GM10266 (cell line): ENCODE measurements around the gene PDE4D.
A peak's percentile ranks its signal among the peaks of the same experiment; 100 is the strongest.

Source experiments
- DNase-seq: peaks from one replicate; pipeline ENCODE4 v3.0.0; 2012; ENCODE audit errors: extremely low spot score
- TF ChIP-seq, protein P1 (sequence below): IDR thresholded peaks from 2 replicates; pipeline ENCODE4 v1.5.1; 2012; ENCODE audit warnings: mild to moderate bottlenecking, low read depth; ENCODE audit not compliant: control insufficient read depth, insufficient read depth; ENCODE audit errors: missing control alignments

The PDE4D gene

DNA sequence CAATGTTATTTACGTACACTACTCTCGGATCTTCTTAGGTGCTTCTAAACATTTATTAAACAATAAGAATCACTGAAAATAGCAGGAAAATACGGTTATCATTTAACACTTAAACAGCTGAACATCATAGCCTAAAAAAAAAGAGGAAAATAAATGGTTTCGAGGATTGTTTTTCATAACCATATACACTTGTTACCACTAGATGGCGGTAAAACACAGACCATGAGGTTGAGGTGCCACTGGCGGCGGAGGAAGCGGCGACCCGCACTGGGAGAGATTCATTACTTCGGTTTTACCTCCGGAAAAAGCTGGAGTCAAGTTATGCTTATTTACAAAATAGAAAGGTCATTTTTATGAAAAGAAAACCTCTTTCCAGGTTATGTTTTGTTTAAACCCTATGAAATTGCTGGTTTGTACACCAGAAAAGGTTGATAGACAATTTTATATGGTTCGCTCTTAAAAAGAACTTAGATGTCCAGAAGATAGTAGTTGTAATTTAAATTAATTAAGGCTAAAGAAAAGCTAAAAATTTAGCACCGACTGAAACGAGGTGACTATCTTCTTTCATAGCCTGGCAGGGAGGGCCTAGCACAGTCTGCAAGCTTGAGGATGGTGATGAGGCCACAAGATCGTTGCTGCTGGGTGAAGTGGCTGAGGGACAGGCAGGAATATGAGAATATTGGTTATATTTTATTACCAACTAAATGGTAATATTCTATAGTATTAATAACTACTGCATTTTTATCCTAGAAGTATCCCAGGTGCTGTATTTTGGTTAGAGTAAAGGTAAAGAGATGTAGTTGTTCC is 704.9 kb downstream of the PDE4D start:
- DNase-seq = peak; percentile 49
- TF ChIP-seq, protein P1, sequence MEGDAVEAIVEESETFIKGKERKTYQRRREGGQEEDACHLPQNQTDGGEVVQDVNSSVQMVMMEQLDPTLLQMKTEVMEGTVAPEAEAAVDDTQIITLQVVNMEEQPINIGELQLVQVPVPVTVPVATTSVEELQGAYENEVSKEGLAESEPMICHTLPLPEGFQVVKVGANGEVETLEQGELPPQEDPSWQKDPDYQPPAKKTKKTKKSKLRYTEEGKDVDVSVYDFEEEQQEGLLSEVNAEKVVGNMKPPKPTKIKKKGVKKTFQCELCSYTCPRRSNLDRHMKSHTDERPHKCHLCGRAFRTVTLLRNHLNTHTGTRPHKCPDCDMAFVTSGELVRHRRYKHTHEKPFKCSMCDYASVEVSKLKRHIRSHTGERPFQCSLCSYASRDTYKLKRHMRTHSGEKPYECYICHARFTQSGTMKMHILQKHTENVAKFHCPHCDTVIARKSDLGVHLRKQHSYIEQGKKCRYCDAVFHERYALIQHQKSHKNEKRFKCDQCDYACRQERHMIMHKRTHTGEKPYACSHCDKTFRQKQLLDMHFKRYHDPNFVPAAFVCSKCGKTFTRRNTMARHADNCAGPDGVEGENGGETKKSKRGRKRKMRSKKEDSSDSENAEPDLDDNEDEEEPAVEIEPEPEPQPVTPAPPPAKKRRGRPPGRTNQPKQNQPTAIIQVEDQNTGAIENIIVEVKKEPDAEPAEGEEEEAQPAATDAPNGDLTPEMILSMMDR = peak; percentile 56

DNA sequence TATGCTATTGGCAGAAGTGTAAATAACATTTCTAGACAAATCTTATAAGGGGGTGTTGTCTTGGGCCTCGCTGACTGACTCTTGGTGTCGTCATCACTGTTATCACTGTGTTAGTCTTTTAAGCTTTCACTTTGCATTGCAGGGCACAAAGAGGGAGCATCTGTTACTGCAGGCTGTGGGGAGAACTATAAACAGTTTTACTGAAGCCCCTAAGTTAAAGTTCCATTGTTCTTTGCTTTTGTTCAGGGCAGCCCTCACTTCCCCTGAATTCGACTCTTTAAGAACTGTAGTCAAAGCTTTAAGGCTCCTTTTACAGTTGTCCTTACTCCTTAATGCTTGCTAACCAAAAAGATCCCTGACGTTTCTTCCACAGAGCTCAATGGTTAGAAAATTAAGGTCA is 705.7 kb downstream of the PDE4D start:
- no peak for DNase-seq
- TF ChIP-seq, protein P1 = no peak

DNA sequence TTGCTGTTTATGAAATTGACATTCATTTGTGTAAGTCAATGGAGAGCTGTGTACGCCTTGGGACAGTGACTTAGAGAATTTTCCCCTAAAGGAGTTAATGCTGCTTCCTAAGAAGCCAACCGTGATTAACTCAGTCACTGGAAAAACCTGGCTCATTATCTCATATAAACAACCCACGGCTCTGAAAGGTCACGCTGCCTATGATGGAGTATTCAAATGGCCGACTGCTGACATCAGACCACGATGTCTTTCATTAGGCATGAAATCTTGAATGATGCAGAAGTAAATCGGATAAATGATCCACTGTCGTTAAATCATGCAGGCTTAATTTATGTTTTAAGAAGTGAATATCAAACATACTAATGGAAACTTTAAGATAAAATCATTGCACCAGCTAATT is 706.9 kb downstream of the PDE4D start:
- no peak for DNase-seq
- TF ChIP-seq, protein P1 = no peak

DNA sequence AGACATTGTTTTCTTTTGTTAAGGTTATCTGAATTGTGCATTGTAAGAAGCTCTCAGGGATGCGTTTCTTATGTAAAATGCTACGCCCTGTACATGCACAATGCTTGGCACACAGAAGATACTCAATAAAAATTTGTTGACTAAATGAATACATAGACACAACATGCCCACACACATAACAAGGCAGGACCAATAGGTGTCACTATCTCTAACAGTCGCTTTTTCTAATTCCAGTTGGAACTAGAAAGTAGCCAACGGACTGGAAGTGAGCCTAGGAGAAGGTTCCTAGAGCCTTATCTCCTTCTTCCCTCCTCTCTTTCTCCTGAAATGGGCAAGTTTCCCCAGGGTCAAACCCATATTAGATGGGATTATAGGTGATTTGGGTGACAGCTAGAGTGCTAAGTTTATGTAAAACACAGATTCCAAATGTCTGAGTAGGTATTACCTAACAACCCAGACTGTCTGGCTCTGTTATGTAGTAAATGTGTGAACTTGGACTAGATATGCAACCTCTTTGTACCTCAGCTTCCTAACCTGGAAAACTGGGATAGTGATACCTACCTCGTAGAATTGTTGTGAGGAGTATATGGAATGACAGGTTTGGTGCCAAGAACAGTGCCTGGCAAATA is 707.7 kb downstream of the PDE4D start:
- DNase-seq = no peak
- TF ChIP-seq, protein P1 = no peak

DNA sequence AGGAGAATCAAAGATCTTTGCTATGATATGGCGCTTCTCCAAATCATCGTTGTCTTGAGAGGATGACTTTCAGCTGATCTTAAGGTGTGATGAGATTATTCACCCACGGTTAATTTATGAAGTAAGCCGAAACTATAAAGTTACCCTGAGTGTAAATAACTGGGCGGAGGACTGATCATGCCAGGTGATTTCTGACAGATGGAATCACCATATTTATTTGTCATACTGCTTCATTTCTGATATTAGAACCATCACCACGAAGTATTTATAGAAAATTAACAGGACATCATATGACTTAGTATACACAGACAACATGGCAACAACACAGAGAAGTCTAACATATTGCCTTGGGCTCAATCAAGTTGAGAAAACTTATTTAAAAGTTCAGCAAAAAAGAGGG is 708.8 kb downstream of the PDE4D start:
- TF ChIP-seq, protein P1 = no peak
- no peak for DNase-seq

DNA sequence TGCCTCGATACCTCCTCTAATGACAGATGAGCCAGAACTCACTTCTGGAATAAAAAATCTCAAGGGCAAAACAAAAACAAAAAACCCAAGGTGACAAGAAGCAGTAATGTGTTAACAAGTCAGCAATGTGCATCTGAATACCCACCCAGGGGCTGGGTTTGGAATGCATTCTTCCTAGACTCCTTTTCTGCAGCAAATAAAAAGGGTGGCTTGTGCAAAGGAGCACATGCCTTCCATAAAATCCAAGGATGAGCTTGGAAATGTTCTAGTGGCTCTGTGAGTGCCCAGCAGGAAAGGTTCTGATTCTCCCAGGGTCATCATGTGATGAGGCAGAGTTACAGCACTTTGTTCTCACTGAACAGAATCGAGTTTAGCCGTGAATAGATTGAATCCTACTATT is 710.8 kb downstream of the PDE4D start:
- TF ChIP-seq, protein P1 = no peak
- no peak for DNase-seq

DNA sequence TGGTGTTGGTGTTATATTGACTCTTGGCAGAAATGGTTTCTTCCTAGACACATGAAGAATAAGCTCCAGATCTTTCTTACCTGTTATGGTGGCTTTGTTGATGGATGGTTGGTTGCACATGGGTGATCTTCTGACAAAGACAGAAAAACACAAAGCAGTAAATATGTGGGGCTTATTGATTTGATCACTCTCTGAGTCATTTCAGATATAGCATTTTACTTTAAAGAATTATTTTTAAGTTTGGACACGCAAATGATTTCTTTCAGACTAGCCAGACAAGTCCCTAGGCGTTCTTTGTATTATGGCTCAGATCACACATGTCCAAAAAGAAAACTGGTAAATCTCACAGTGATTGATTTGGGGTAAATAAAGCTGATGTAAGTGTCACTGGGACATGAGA is 713.0 kb downstream of the PDE4D start:
- TF ChIP-seq, protein P1 = no peak
- DNase-seq = peak; percentile 27
